K562 (cell line): ENCODE measurements around the gene KAZALD1. TPM values are rescaled to one million over a fixed set of nuclear protein-coding genes. Genes with fewer than 3 reads are reported as not detected.

Experiments used
- BCOR ChIP-seq: fragments of 450-650 bp; IDR thresholded peaks from 2 replicates; pipeline ENCODE4 v1.6.1; 2016
- BMI1 ChIP-seq: fragments of 150-350 bp; IDR thresholded peaks from 2 replicates; pipeline ENCODE4 v1.6.1; 2014; ENCODE audit warnings: low read length
- E2F5 ChIP-seq: sonication (generic); formaldehyde crosslinking; IDR thresholded peaks from 2 replicates; pipeline ENCODE4 v1.8.0; 2022; ENCODE audit warnings: mild to moderate bottlenecking, missing genetic modification reagents
- HDAC1 ChIP-seq, 2 experiments: fragments of 450-650 bp; IDR thresholded peaks; 2 replicates each; pipeline ENCODE4 v1.6.1; 2016 to 2017; ENCODE audit warnings: inconsistent platforms in 1 of 2, mild to moderate bottlenecking in 1 of 2, moderate library complexity in 1 of 2
- KAT8 ChIP-seq: fragments of 450-650 bp; IDR thresholded peaks from 2 replicates; pipeline ENCODE4 v1.6.1; 2016; ENCODE audit warnings: low read depth, mild to moderate bottlenecking
- MCM5 ChIP-seq: fragments of 450-650 bp; IDR thresholded peaks from 2 replicates; pipeline ENCODE4 v1.6.1; 2016; ENCODE audit warnings: low read depth
- MTA2 ChIP-seq: fragments of 450-650 bp; IDR thresholded peaks from 2 replicates; pipeline ENCODE4 v1.6.1; 2016; ENCODE audit warnings: low read depth
- NCOA2 ChIP-seq, 2 experiments: fragments of 450-650 bp; IDR thresholded peaks; 2 replicates each; pipeline ENCODE4 v1.6.1; 2018; ENCODE audit warnings: mild to moderate bottlenecking in 2 of 2, moderate library complexity in 1 of 2; ENCODE audit not compliant: partially characterized antibody in 2 of 2
- NFE2 ChIP-seq: IDR thresholded peaks from 2 replicates; pipeline ENCODE4 v1.6.1; 2014; ENCODE audit warnings: antibody characterized with exemption, low read depth
- NFRKB ChIP-seq: fragments of 450-650 bp; IDR thresholded peaks from 2 replicates; pipeline ENCODE4 v1.6.1; 2016; ENCODE audit warnings: low read depth
- PHTF2 ChIP-seq: fragments of 250-450 bp; sonication (Bioruptor Pico); IDR thresholded peaks from 2 replicates; pipeline ENCODE4 v1.5.0; 2021; ENCODE audit warnings: mild to moderate bottlenecking
- PREB ChIP-seq: sonication (generic); formaldehyde crosslinking; IDR thresholded peaks from 2 replicates; pipeline ENCODE4 v1.8.1; 2023; ENCODE audit warnings: mild to moderate bottlenecking, missing genetic modification reagents
- PTRF ChIP-seq: fragments of 450-650 bp; IDR thresholded peaks from 2 replicates; pipeline ENCODE4 v1.6.1; 2016; ENCODE audit warnings: mild to moderate bottlenecking, missing genetic modification characterization, missing compliant biosample characterization
- RBBP5 ChIP-seq: fragments of 200-600 bp; sonication (generic); IDR thresholded peaks from 2 replicates; pipeline ENCODE4 v1.6.1; 2012; ENCODE audit warnings: borderline replicate concordance, mild to moderate bottlenecking, low read length, control low read depth, inconsistent platforms; ENCODE audit not compliant: insufficient read depth, poor library complexity, severe bottlenecking
- SMARCE1 ChIP-seq: fragments of 450-650 bp; IDR thresholded peaks from 2 replicates; pipeline ENCODE4 v1.7.1; 2016; ENCODE audit warnings: mild to moderate bottlenecking
- SUPT5H ChIP-seq: fragments of 450-650 bp; IDR thresholded peaks from 2 replicates; pipeline ENCODE4 v1.6.1; 2016
- TAF15 ChIP-seq: fragments of 200-400 bp; formaldehyde crosslinking; IDR thresholded peaks from 2 replicates; pipeline ENCODE4 v1.6.1; 2017; ENCODE audit warnings: mild to moderate bottlenecking, low read depth, low read length, moderate library complexity
- ZBTB40 ChIP-seq, 2 experiments: fragments of 450-650 bp in 1 of 2; sonication (generic) in 1 of 2; formaldehyde crosslinking in 1 of 2; IDR thresholded peaks; 2 replicates each; pipeline versions ENCODE4 v1.7.1 to v1.9.0; 2016 to 2022; ENCODE audit warnings: inconsistent platforms in 1 of 2, mild to moderate bottlenecking in 1 of 2, missing genetic modification reagents in 1 of 2
- ZC3H8 ChIP-seq: fragments of 450-650 bp; IDR thresholded peaks from 2 replicates; pipeline ENCODE4 v1.6.1; 2017
- ZNF551 ChIP-seq: fragments of 250-450 bp; sonication (Bioruptor Pico); IDR thresholded peaks from 2 replicates; pipeline ENCODE4 v1.5.0; 2021; ENCODE audit warnings: mild to moderate bottlenecking, moderate library complexity
- polyA plus RNA-seq, 8 experiments: library from polyadenylated mRNA; depleted of rRNA in 4 of 8; stranded (reverse) in 5 of 8; unstranded in 3 of 8; fragments of >200 nt; fragmentation: Nextera tagmentation in 2 of 8; fragmentation: Illumina TruSeq in 1 of 8; extraction: Ambion mirVana in 2 of 8; extraction: Trizol in 1 of 8; gene quantifications; 2 replicates each; pipeline versions ENCODE4 v1.2.1 to v1.2.3, GENCODE V29; 2011 to 2014; ENCODE audit warnings: inconsistent platforms in 1 of 8, missing spikeins in 1 of 8
- total RNA-seq, 7 experiments: library from RNA; depleted of rRNA in 6 of 7; stranded (reverse); fragments of >200 nt in 6 of 7; fragmentation: Illumina TruSeq in 2 of 7; extraction: Trizol in 2 of 7; gene quantifications; 2 replicates each; pipeline versions ENCODE4 v1.2.1 to v1.2.3, GENCODE V29; 2011 to 2021; ENCODE audit warnings: low replicate concordance in 1 of 7

Gene KAZALD1
- total and polyA plus RNA-seq, 9 of the 15 experiments (the other 6 are each of a cell fraction or from before 2014, with no cell fraction given), result 0.15 to 10.0 (median 4.9) TPM

- TF ChIP-seq BCOR (no peak), PHTF2 (no peak), TAF15 (no peak), KAT8 (no peak), SMARCE1 (no peak), ZC3H8 (no peak), BMI1 (no peak), RBBP5 (no peak), NFE2 (no peak), E2F5 (CRISPR knock-in tag) (no peak), PREB (no peak), SUPT5H (peak; percentile 67), MTA2 (no peak), NFRKB (peak; percentile 60; the same call in 1 of the 2 replicates), ZBTB40 (IDR thresholded peaks at IDR 0.05) (peak; percentile 13; the same call in 1 of the 2 replicates), ZBTB40 (CRISPR knock-in tag; IDR thresholded peaks at IDR 0.05) (no peak), HDAC1 (IDR thresholded peaks at IDR 0.05) (0 out of 4 replicates have a peak, but pooled peaks of 1 of the 2 experiments have one; percentile 27), PTRF (tag) (no peak), NCOA2 (IDR thresholded peaks at IDR 0.05; ENCODE audit: partially characterized antibody in 2 of 2) (no peak), MCM5 (no peak), ZNF551 (CRISPR knock-in tag) (no peak)
These were observed 702 bp upstream of the KAZALD1 start (continued) for GRCh38 chr10:101060951-101061623.
